Panc1 (cell line): Measurements from ENCODE around the gene AMD1. TPM values are rescaled to one million over a fixed set of nuclear protein-coding genes. Genes with fewer than 3 reads are reported as not detected.
"Not testable (repeated sequence)": the region's sequence is repeated elsewhere in the genome, so short reads cannot be mapped to it uniquely, and the experiment has no call there.

Source experiments
- ATAC-seq: fragments of 200-7000 bp; cut with Tn5 transposase; 2 replicates; pipeline ENCODE4 v1.9.1; 2020; ENCODE audit warnings: mild to moderate bottlenecking, moderate library complexity
- BruUV-seq: library from RNA; stranded (reverse); fragments of 400-500 nt; replicated peaks from 2 replicates; lab custom pipeline; 2021; lab: Mats Ljungman, UMichigan
- CTCF ChIA-PET: fragments of 300-600 bp; sonication (Branson Sonifier 250); formaldehyde crosslinking; loops from one replicate; lab custom pipeline; 2022; ENCODE audit warnings: antibody characterized with exemption; lab: Charles Lee
- POLR2A ChIA-PET: fragments of 300-600 bp; sonication (Branson Sonifier 250); formaldehyde crosslinking; loops from one replicate; lab custom pipeline; 2022; ENCODE audit warnings: antibody characterized with exemption; lab: Charles Lee
- DNase-seq: peaks from one replicate; pipeline ENCODE4 v3.0.0-alpha.2; 2010; ENCODE audit warnings: low read depth, low spot score
- H3K27ac ChIP-seq: 2 replicates; pipeline ENCODE4 v1.5.1; 2011; ENCODE audit warnings: mild to moderate bottlenecking, low read length, inconsistent platforms
- H3K27me3 ChIP-seq: fragments of 200-500 bp; sonication (Bioruptor generic); 2 replicates; pipeline ENCODE4 v1.6.0; 2014; ENCODE audit warnings: low read length, inconsistent platforms; ENCODE audit not compliant: control insufficient read depth, insufficient read depth
- H3K36me3 ChIP-seq: fragments of 200-500 bp; sonication (Bioruptor generic); 2 replicates; pipeline ENCODE4 v1.5.1; 2014; ENCODE audit warnings: inconsistent platforms, mild to moderate bottlenecking, low read length, moderate library complexity; ENCODE audit not compliant: control insufficient read depth, insufficient read depth
- H3K4me1 ChIP-seq: 2 replicates; pipeline ENCODE4 v1.5.1; 2011; ENCODE audit warnings: inconsistent platforms, mild to moderate bottlenecking, low read length, moderate library complexity; ENCODE audit not compliant: control insufficient read depth, insufficient read depth
- H3K4me3 ChIP-seq, 2 experiments: 2 replicates each; pipeline ENCODE4 v1.5.1; 2011 to 2012; ENCODE audit warnings: low read depth in 2 of 2, low read length in 2 of 2, mild to moderate bottlenecking in 2 of 2, inconsistent platforms in 1 of 2, moderate library complexity in 1 of 2
- H3K9me3 ChIP-seq: fragments of 200-500 bp; sonication (Bioruptor generic); 2 replicates; pipeline ENCODE4 v1.5.1; 2014; ENCODE audit warnings: low read depth, mild to moderate bottlenecking, inconsistent platforms, low read length, moderate library complexity; ENCODE audit not compliant: control insufficient read depth, insufficient read depth
- CTCF ChIP-seq: fragments of 450-650 bp; IDR thresholded peaks from 2 replicates; pipeline ENCODE4 v1.5.1; 2017; ENCODE audit warnings: mild to moderate bottlenecking
- POLR2AphosphoS5 ChIP-seq: IDR thresholded peaks from 2 replicates; pipeline ENCODE4 v1.6.1; 2012; ENCODE audit warnings: mild to moderate bottlenecking, low read depth, low read length, moderate library complexity
- REST ChIP-seq, 2 experiments: IDR thresholded peaks; 2 replicates each; pipeline ENCODE4 v1.6.1; 2011 to 2012; ENCODE audit warnings: low read depth in 2 of 2, control low read depth in 1 of 2, low read length in 1 of 2, mild to moderate bottlenecking in 1 of 2, moderate library complexity in 1 of 2; ENCODE audit not compliant: insufficient read depth in 1 of 2
- SIN3A ChIP-seq: IDR thresholded peaks from 2 replicates; pipeline ENCODE4 v1.6.1; 2012; ENCODE audit warnings: low read depth, mild to moderate bottlenecking, low read length, moderate library complexity, borderline replicate concordance; ENCODE audit not compliant: insufficient read depth
- TCF7L2 ChIP-seq: IDR thresholded peaks from 2 replicates; pipeline ENCODE4 v1.6.1; 2011; ENCODE audit warnings: mild to moderate bottlenecking, low read depth, low read length, inconsistent platforms
- in situ Hi-C: cut with HindIII; loops from 2 replicates; pipeline ENCODE4 v1.10.0; 2016; ENCODE audit warnings: low sequenced_read_pairs, low pct_unique_long_range_greater_than_20kb
- intact Hi-C: fragments of 100-400 bp; cut with micrococcal nuclease; formaldehyde crosslinking; loops from one replicate; pipeline ENCODE4 v1.10.0; 2022; ENCODE audit not compliant: unreplicated experiment
- total RNA-seq: library from RNA; stranded (reverse); gene quantifications from one replicate; pipeline ENCODE4 v1.2.1, GENCODE V29; 2021; ENCODE audit not compliant: unreplicated experiment

AMD1 gene
- total RNA-seq, 1 experiment from 2014 or later = 81.7 TPM

GRCh38 chr6:110906273-110906672 is 31.7 kb downstream of the AMD1 start:
- H3K4me3 ChIP-seq, intact Hi-C loops, H3K27ac ChIP-seq, in situ Hi-C loops, H3K4me1 ChIP-seq, CTCF ChIA-PET, H3K36me3 ChIP-seq, BruUV-seq, H3K27me3 ChIP-seq, POLR2A ChIA-PET, ATAC-seq, DNase-seq: not testable (repeated sequence)
- peaks cover 12% of the 10 kb centered on the region; the same call in 1 of the 2 replicates for H3K9me3 ChIP-seq

GRCh38 chr6:110930781-110931180 is 56.2 kb downstream of the AMD1 start:
- in situ Hi-C loops (no loop called here), intact Hi-C loops (no loop called here)
- ChIA-PET CTCF (interaction anchor here (0.7 kb wide), 1 partner anchor 19 kb away, joined by 4 read pairs; no protein-coding TSS in a partner anchor), POLR2A (no interaction called here)
- H3K9me3 ChIP-seq = no peaks in the 10 kb centered on the region
- H3K27ac ChIP-seq = no peak overlapping the region
- H3K36me3 ChIP-seq = no peaks in the 10 kb centered on the region
- H3K4me3 ChIP-seq = no peak overlapping the region
- no peak for ATAC-seq
- DNase-seq = no peak
- TF ChIP-seq SIN3A (no peak), TCF7L2 (no peak), CTCF (no peak), REST (IDR thresholded peaks at IDR 0.05; ENCODE audit: insufficient read depth in 1 of 2, low read depth in 2 of 2, low read length in 1 of 2) (no peak), POLR2AphosphoS5 (no peak)
- H3K27me3 ChIP-seq = no peaks in the 10 kb centered on the region
- H3K4me1 ChIP-seq = no peaks in the 10 kb centered on the region
- no TSS peak for BruUV-seq

GRCh38 chr6:110933912-110934311 is 59.3 kb downstream of the AMD1 start:
- TF ChIP-seq CTCF = no peak
- no peak for TF ChIP-seq TCF7L2
- no peak for TF ChIP-seq SIN3A
- TF ChIP-seq REST (IDR thresholded peaks at IDR 0.05; ENCODE audit: insufficient read depth in 1 of 2, low read depth in 2 of 2, low read length in 1 of 2) = no peak
- no peak for TF ChIP-seq POLR2AphosphoS5
- DNase-seq (no peak), ATAC-seq (no peak)
- intact Hi-C loops = no loop called here
- Histone ChIP-seq H3K4me1 (no peaks in the 10 kb centered on the region), H3K27me3 (no peaks in the 10 kb centered on the region), H3K9me3 (no peaks in the 10 kb centered on the region), H3K27ac (no peak overlapping the region), H3K36me3 (no peaks in the 10 kb centered on the region), H3K4me3 (no peak overlapping the region)
- in situ Hi-C loops = no loop called here
- ChIA-PET POLR2A (interaction anchor here (0.7 kb wide), 2 partner anchors 59 to 120 kb away, joined by 4 to 7 read pairs; partner anchors contain the start of gene AMD1), CTCF (interaction anchor here (0.5 kb wide), 1 partner anchor 59 kb away, joined by 4 read pairs; no protein-coding TSS in a partner anchor)
- BruUV-seq = no TSS peak
